GM18909 (cell line): ENCODE measurements around the gene CD46.

Experiments
- ATAC-seq: cut with Tn5 transposase; IDR thresholded peaks from one replicate; pipeline ENCODE4 v1.9.1; 2021; ENCODE audit warnings: mild to moderate bottlenecking; ENCODE audit not compliant: unreplicated experiment, poor library complexity

Gene CD46

GRCh38 chr1:207825719-207826556, 74.1 kb downstream of the CD46 start:
- ATAC-seq: peak; percentile 71

GRCh38 chr1:207826557-207827487, 75.0 kb downstream of the CD46 start:
- ATAC-seq: no peak

- no peak for ATAC-seq
Observed at GRCh38 chr1:207827488-207827830, 75.6 kb downstream of the CD46 start.

- no peak for ATAC-seq
Observed at GRCh38 chr1:207828046-207828445, 76.2 kb downstream of the CD46 start.

GRCh38 chr1:207828485-207829158, 76.8 kb downstream of the CD46 start:
- ATAC-seq: peak; percentile 29

- no peak for ATAC-seq
Observed at GRCh38 chr1:207829576-207829975, 77.7 kb downstream of the CD46 start.

- no peak for ATAC-seq
Observed at GRCh38 chr1:207830788-207831187, 78.9 kb downstream of the CD46 start.

GRCh38 chr1:207831517-207832327, 79.9 kb downstream of the CD46 start:
- ATAC-seq: peak; percentile 86

- ATAC-seq: no peak
Observed at GRCh38 chr1:207832796-207833195, 80.9 kb downstream of the CD46 start.

GRCh38 chr1:207833381-207833780, 81.5 kb downstream of the CD46 start:
- no peak for ATAC-seq

- no peak for ATAC-seq
Observed at GRCh38 chr1:207833956-207834660, 82.3 kb downstream of the CD46 start.

GRCh38 chr1:207835958-207836357, 84.1 kb downstream of the CD46 start:
- no peak for ATAC-seq

- no peak for ATAC-seq
Observed at GRCh38 chr1:207836591-207837347, 84.9 kb downstream of the CD46 start.

- ATAC-seq: no peak
Observed at GRCh38 chr1:207837673-207838072, 85.8 kb downstream of the CD46 start.

- ATAC-seq: no peak
Observed at GRCh38 chr1:207838156-207839082, 86.6 kb downstream of the CD46 start.

- no peak for ATAC-seq
Observed at GRCh38 chr1:207839083-207839413, 87.2 kb downstream of the CD46 start.

GRCh38 chr1:207840380-207840779, 88.5 kb downstream of the CD46 start:
- ATAC-seq: no peak

GRCh38 chr1:207841293-207841692, 89.4 kb downstream of the CD46 start:
- ATAC-seq: no peak
